Central memory CD4-positive, alpha-beta T cell (primary cell): ENCODE data around the gene HSPA12A.
A peak's percentile ranks its signal among the peaks of the same experiment; 100 is the strongest.

ENCODE experiments used
- DNase-seq: peaks from one replicate; pipeline ENCODE4 v3.0.0; 2022

HSPA12A gene

GRCh38 chr10:116770281-116770680, 27.9 kb upstream of the HSPA12A start:
- DNase-seq = no peak

- DNase-seq = no peak
Observed at GRCh38 chr10:116769791-116770190, 27.4 kb upstream of the HSPA12A start.

- DNase-seq = no peak
Observed at GRCh38 chr10:116769368-116769767, 27.0 kb upstream of the HSPA12A start.

GRCh38 chr10:116768786-116769185, 26.4 kb upstream of the HSPA12A start:
- no peak for DNase-seq

- no peak for DNase-seq
Observed at GRCh38 chr10:116766837-116767634, 24.7 kb upstream of the HSPA12A start.

GRCh38 chr10:116766241-116766827, 24.0 kb upstream of the HSPA12A start:
- DNase-seq = no peak

- peak; percentile 34 for DNase-seq
Observed at GRCh38 chr10:116765648-116766081, 23.3 kb upstream of the HSPA12A start.

- DNase-seq = no peak
Observed at GRCh38 chr10:116764979-116765378, 22.6 kb upstream of the HSPA12A start.

GRCh38 chr10:116763440-116763839, 21.1 kb upstream of the HSPA12A start:
- no peak for DNase-seq

GRCh38 chr10:116761883-116762282, 19.5 kb upstream of the HSPA12A start:
- no peak for DNase-seq

GRCh38 chr10:116760919-116761318, 18.6 kb upstream of the HSPA12A start:
- no peak for DNase-seq

GRCh38 chr10:116757246-116757645, 14.9 kb upstream of the HSPA12A start:
- no peak for DNase-seq

GRCh38 chr10:116756277-116756676, 13.9 kb upstream of the HSPA12A start:
- no peak for DNase-seq

- DNase-seq = no peak
Observed at GRCh38 chr10:116753759-116754158, 11.4 kb upstream of the HSPA12A start.

GRCh38 chr10:116752969-116753665, 10.8 kb upstream of the HSPA12A start:
- no peak for DNase-seq

GRCh38 chr10:116752563-116752962, 10.2 kb upstream of the HSPA12A start:
- DNase-seq = no peak

- DNase-seq = no peak
Observed at GRCh38 chr10:116748471-116748870, 6.1 kb upstream of the HSPA12A start.

GRCh38 chr10:116748041-116748440, 5.7 kb upstream of the HSPA12A start:
- no peak for DNase-seq

- DNase-seq = no peak
Observed at GRCh38 chr10:116747325-116747724, 5.0 kb upstream of the HSPA12A start.

GRCh38 chr10:116744885-116745284, 2.5 kb upstream of the HSPA12A start:
- DNase-seq = no peak

GRCh38 chr10:116744163-116744753, 1.9 kb upstream of the HSPA12A start:
- DNase-seq = no peak

GRCh38 chr10:116743266-116744064, 1.1 kb upstream of the HSPA12A start:
- DNase-seq = no peak
